Measurements from ENCODE around the gene CABLES2.

DNA sequence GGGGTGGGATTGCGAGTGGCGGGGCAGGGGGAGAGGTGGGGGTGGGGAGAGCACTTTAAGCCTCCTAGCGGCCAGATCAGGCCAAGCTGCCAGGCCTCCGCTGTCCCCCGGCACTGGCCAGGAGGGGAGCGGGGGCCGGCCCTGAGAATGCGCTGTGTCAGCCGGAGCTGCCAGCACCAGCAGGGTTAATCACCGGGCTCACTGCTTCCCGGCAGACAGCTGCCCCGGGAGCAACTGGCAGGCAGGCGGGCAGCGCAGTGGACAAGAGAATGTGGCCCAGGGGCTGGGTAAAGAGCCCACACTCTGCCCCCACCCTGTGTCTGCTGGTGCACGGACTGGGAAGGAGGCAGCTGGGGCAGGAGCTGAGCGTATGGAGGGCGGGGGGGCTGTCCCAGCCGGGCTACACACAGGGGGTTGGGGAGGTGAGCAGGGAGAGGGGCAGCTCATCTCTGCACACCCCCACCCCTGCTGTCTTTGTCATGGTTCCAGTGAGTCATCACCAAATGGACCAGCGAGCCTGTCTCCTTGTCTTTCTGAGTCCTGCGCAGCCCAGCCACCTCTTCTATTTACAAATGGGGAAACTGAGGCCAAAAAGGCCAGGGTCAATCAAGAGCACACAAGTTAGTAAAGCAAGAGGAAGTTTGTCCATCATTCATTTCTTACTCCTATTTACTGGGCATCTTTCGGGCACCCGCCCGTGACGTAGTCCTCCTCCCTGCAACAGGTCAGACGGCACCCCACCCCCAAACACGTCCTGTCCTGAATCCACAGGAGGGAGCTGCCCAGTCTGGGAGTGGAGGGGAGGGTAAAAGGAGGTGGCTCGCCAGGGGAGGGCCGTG is 37.9 kb downstream of the CABLES2 start:
- TF ChIP-seq EZH2phosphoT487 (IDR thresholded peaks at IDR 0.05), result no peak
- peak; percentile 64 for TF ChIP-seq CTCF (IDR thresholded peaks at IDR 0.05)
